GM13976 (cell line): ENCODE data around the gene SHCBP1.
"Not testable (repeated sequence)": the region's sequence is repeated elsewhere in the genome, so short reads cannot be mapped to it uniquely, and the experiment has no call there.

Experiments used
- DNase-seq: peaks from one replicate; pipeline ENCODE4 v3.0.0; 2012; ENCODE audit warnings: low spot score
- in situ Hi-C: fragments of 300-500 bp; cut with MboI; formaldehyde crosslinking; loops from one replicate; pipeline ENCODE4 v1.12.0; 2022; ENCODE audit warnings: low sequenced_read_pairs, mixed read lengths, inconsistent platforms; ENCODE audit not compliant: unreplicated experiment
- TF ChIP-seq, protein P1 (sequence below): IDR thresholded peaks from 2 replicates; pipeline ENCODE4 v1.5.1; 2012; ENCODE audit warnings: borderline replicate concordance, mild to moderate bottlenecking; ENCODE audit not compliant: insufficient read depth; ENCODE audit errors: extremely low read depth, missing control alignments, control extremely low read depth

SHCBP1 gene

DNA sequence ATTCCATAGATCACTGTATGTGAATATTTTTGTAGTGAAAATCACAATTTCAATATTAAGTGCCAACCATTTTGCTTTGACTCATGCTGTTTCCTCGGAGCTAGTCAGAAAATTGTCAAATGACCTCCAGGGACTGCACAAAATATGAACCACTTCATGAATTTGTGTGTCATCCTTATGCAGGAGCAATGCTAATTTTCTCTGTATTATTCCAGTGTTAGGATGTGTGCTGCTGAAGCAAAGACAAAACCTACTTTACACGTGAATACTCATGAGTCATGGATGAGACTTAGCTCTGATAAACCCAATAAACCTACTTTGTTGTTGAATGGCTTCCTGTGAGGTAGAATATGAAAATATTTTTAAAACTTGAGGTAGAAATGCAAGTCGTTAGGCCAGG is 65.2 kb downstream of the SHCBP1 start:
- in situ Hi-C loops = no loop called here
- no peak for DNase-seq
- TF ChIP-seq, protein P1, sequence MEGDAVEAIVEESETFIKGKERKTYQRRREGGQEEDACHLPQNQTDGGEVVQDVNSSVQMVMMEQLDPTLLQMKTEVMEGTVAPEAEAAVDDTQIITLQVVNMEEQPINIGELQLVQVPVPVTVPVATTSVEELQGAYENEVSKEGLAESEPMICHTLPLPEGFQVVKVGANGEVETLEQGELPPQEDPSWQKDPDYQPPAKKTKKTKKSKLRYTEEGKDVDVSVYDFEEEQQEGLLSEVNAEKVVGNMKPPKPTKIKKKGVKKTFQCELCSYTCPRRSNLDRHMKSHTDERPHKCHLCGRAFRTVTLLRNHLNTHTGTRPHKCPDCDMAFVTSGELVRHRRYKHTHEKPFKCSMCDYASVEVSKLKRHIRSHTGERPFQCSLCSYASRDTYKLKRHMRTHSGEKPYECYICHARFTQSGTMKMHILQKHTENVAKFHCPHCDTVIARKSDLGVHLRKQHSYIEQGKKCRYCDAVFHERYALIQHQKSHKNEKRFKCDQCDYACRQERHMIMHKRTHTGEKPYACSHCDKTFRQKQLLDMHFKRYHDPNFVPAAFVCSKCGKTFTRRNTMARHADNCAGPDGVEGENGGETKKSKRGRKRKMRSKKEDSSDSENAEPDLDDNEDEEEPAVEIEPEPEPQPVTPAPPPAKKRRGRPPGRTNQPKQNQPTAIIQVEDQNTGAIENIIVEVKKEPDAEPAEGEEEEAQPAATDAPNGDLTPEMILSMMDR = no peak

DNA sequence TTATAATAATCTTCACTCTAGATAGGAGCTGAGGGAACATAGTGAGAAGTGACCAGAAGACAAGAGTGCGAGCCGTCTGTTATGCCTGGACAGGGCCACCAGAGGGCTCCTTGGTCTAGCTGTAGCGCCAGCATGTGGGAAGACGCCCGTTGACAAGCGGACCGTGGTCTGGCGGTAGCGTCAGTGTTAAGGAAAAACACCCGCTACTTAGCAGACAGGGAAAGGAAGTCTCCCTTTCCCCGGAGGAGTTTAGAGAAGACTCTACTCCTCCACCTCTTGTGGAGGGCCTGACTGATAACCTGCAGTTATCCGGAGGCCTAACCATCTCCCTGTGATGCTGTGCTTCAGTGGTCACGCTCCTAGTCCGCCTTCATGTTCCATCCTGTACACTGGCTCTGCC is 66.7 kb downstream of the SHCBP1 start:
- TF ChIP-seq, protein P1 = peak; percentile 81
- in situ Hi-C loops, DNase-seq: not testable (repeated sequence)

GRCh38 chr16:46549477-46549876 is 71.7 kb downstream of the SHCBP1 start:
- DNase-seq = no peak
- TF ChIP-seq, protein P1 = no peak
- in situ Hi-C loops = no loop called here
